Right lobe of liver (tissue), 4 donors: ENCODE measurements around the gene LTBP1.

Source experiments
- CTCF ChIP-seq, 4 donors: fragments of 200-600 bp in 3 of 4; fragments of 450-650 bp in 1 of 4; IDR thresholded peaks; one replicate each; pipeline versions ENCODE4 v1.5.1 to v1.8.0; 2016 to 2022; ENCODE audit warnings: antibody characterized with exemption in 4 of 4, mild to moderate bottlenecking in 2 of 4
- POLR2A ChIP-seq: fragments of 450-650 bp; IDR thresholded peaks from one replicate; pipeline ENCODE4 v1.6.1; 2017; ENCODE audit warnings: antibody characterized with exemption, mild to moderate bottlenecking
- donor health status: DM: no; HTN: no; CAD: no.
- donor health status: DM: no; HTN: no; CAD: no.
- donor health status: DM: no; HTN: yes; CAD: no.

GRCh38 chr2:33110461-33110860 is 163.7 kb downstream of the LTBP1 start:
- TF ChIP-seq POLR2A (no peak), CTCF (IDR thresholded peaks at IDR 0.05) (no peak)
